ENCODE data around the gene FILIP1L.

The FILIP1L gene

DNA sequence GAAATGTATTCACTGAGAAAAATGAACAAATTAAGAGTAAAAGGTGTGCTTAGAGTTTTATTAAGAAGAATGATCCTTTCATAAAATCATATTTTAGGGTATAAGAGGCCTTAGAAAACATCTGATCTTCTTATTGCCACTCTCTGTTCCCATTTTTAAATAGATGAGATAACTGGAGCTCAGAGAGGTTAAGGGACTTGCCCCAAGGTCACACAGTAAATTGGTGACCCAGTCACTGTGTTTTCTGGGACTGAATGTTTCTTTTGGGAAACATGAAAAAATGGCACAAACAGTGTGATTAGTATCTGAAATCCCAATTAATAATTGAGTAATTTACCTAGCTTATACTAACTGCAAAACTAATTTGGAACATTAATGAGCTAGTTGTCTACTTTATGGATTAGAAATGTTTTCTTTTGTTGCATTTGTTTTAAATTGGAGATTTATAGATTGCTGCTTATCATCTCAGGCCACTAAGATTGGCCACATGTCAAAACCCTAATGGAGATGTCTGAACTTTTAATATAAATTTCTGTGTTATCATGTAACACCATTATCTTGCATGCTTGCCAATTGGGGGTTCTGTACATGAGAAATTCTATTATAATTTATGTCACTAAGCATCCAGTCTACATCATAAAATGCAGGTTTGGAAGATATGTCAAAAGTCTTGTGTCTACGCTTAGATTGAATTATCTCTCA lies 231.7 kb downstream of the FILIP1L start:
- H3K27ac Mint-ChIP-seq = no peak overlapping the region
- H3K36me3 Mint-ChIP-seq (ENCODE audit: low read depth) = no peaks in the 10 kb centered on the region
- no peak overlapping the region for H3K4me3 Mint-ChIP-seq
- H3K9me3 Mint-ChIP-seq = no peaks in the 10 kb centered on the region
- no peaks in the 10 kb centered on the region for H3K27me3 Mint-ChIP-seq
- peaks cover 29% of the 10 kb centered on the region for H3K4me1 Mint-ChIP-seq (ENCODE audit: low read depth)
- intact Hi-C loops (cut with micrococcal nuclease) = no loop called here

- intact Hi-C loops (cut with micrococcal nuclease) = no loop called here
- Mint-ChIP-seq H3K27ac (peak overlapping the region; percentile 23), H3K36me3 (ENCODE audit: low read depth) (no peaks in the 10 kb centered on the region), H3K4me1 (ENCODE audit: low read depth) (peaks cover 39% of the 10 kb centered on the region), H3K9me3 (no peaks in the 10 kb centered on the region), H3K4me3 (no peak overlapping the region), H3K27me3 (no peaks in the 10 kb centered on the region)
These were observed 233.2 kb downstream of the FILIP1L start for GRCh38 chr3:99881121-99881524.

DNA sequence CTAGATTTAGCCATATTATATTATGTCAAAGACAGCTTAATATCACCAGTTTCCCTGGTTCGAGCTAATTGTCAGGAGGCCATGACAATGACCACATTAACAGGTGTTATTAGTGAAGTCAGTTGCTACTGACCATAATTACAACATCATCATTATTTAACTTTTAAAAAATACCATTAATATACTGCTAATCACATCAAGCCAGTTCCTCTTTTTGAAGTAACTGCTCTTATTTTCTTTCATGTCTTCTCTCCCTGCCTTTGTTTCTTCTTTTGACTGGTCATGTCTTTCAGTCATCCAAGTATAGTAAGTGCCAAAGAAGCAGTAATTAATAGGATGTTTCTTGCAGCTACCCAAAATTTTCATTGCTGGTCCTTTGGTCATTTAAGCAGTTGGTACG lies 235.0 kb downstream of the FILIP1L start:
- Mint-ChIP-seq H3K27ac (no peak overlapping the region), H3K9me3 (no peaks in the 10 kb centered on the region), H3K27me3 (no peaks in the 10 kb centered on the region), H3K4me3 (no peak overlapping the region), H3K36me3 (ENCODE audit: low read depth) (no peaks in the 10 kb centered on the region), H3K4me1 (ENCODE audit: low read depth) (peaks cover 36% of the 10 kb centered on the region)
- intact Hi-C loops (cut with micrococcal nuclease) = loop anchor here (5.0 kb wide), 2 partner anchors 62 to 163 kb away; partner anchors contain the start of gene CMSS1

GRCh38 chr3:99878005-99878404 lies 236.3 kb downstream of the FILIP1L start:
- Mint-ChIP-seq H3K4me3 (no peak overlapping the region), H3K36me3 (ENCODE audit: low read depth) (no peaks in the 10 kb centered on the region), H3K9me3 (no peaks in the 10 kb centered on the region), H3K27me3 (no peaks in the 10 kb centered on the region), H3K27ac (peak overlapping the region; percentile 35), H3K4me1 (ENCODE audit: low read depth) (peaks cover 31% of the 10 kb centered on the region)
- intact Hi-C loops (cut with micrococcal nuclease) = loop anchor here (5.0 kb wide), 2 partner anchors 61 to 164 kb away; partner anchors contain the start of gene CMSS1

DNA sequence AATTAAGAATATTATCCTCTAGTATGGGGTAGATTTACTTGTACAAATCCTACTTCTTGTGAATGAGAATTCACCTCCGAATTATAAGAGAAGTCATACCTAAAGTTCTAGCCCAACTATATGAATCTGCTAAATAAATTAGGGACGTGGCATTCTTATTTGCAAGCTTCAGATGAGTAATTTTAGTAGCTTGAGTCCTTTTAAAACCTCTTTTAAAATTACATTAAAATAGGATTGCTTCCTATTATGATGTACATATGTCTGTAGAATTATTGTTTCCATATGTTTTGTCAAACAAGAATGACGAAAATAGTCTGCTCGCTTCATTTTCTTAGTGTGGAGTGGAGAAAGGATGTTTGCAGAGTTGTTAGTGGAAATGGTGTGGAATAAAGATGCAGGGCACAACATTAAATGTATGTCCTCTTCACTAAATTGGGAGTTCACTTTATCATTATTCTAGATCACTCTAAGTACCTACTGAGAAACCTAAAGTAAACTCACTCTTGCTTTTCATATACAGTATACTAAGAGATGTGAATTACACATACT lies 237.2 kb downstream of the FILIP1L start:
- no peak overlapping the region for H3K4me3 Mint-ChIP-seq

GRCh38 chr3:99875929-99876841 lies 238.1 kb downstream of the FILIP1L start:
- Mint-ChIP-seq H3K27ac (peak overlapping the region; percentile 92), H3K4me3 (peak overlapping the region; percentile 74), H3K9me3 (no peaks in the 10 kb centered on the region), H3K4me1 (ENCODE audit: low read depth) (peaks cover 36% of the 10 kb centered on the region), H3K36me3 (ENCODE audit: low read depth) (no peaks in the 10 kb centered on the region), H3K27me3 (no peaks in the 10 kb centered on the region)
- intact Hi-C loops (cut with micrococcal nuclease) = loop anchor here (1.0 to 5.0 kb wide), 3 partner anchors 20 to 166 kb away; partner anchors contain the start of gene CMSS1

More for the DNA sequence above, 237.2 kb downstream of the FILIP1L start:
- H3K27me3 Mint-ChIP-seq = no peaks in the 10 kb centered on the region
- H3K27ac Mint-ChIP-seq = no peak overlapping the region
- H3K9me3 Mint-ChIP-seq = no peaks in the 10 kb centered on the region
- H3K4me1 Mint-ChIP-seq (ENCODE audit: low read depth) = peaks cover 39% of the 10 kb centered on the region
- intact Hi-C loops (cut with micrococcal nuclease) = loop anchor here (5.0 kb wide), 2 partner anchors 60 to 165 kb away; partner anchors contain the start of gene CMSS1
- H3K36me3 Mint-ChIP-seq (ENCODE audit: low read depth) = no peaks in the 10 kb centered on the region

- intact Hi-C loops (cut with micrococcal nuclease) = loop anchor here (5.0 kb wide), 2 partner anchors 58 to 167 kb away; partner anchors contain the start of gene CMSS1
- peak overlapping the region; percentile 92 for H3K27ac Mint-ChIP-seq
These were observed 238.7 kb downstream of the FILIP1L start for GRCh38 chr3:99875581-99875928.

DNA sequence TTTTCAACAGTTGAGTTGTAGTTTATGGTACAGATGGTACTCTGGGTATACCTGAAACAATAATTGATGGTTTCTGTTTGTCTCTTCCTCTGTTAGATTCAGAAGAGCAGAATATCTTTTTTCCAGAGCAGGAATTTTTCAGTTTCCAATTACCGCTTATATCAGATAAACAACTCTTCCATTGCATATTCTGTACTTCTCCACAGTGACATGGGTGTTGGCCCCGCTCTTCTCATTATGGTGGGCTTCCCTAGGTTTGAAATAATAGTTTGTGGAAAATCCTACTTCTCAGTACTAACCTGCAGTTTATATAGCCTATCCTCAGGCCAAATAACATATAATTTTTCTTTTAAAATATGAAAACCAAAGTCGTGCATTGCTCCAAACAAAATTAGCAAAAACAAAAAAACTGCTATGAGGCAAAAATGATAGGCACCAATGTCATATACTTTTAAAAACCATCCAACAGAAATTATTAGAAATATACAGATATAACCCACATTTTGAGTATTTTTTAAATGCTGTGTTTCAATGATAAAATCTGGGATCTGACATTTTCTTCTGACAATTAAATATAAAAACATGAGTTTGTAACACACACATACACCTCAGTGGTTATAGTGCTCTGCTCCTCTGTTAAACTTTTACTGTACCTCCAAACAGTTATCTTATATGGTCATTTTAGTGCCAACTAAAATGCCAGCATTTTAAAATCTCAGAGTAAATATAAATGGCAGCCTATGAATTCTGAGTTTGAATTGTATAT lies 239.9 kb downstream of the FILIP1L start:
- Mint-ChIP-seq H3K36me3 (ENCODE audit: low read depth) (no peaks in the 10 kb centered on the region), H3K4me3 (no peak overlapping the region), H3K9me3 (no peaks in the 10 kb centered on the region), H3K4me1 (ENCODE audit: low read depth) (peaks cover 31% of the 10 kb centered on the region), H3K27ac (no peak overlapping the region), H3K27me3 (no peaks in the 10 kb centered on the region)
- intact Hi-C loops (cut with micrococcal nuclease) = loop anchor here (5.0 kb wide), 2 partner anchors 57 to 168 kb away; partner anchors contain the start of gene CMSS1

More at GRCh38 chr3:99875581-99875928, 238.7 kb downstream of the FILIP1L start:
- H3K36me3 Mint-ChIP-seq (ENCODE audit: low read depth) = no peaks in the 10 kb centered on the region
- peaks cover 31% of the 10 kb centered on the region for H3K4me1 Mint-ChIP-seq (ENCODE audit: low read depth)
- no peaks in the 10 kb centered on the region for H3K9me3 Mint-ChIP-seq
- H3K27me3 Mint-ChIP-seq = no peaks in the 10 kb centered on the region
- H3K4me3 Mint-ChIP-seq = peak overlapping the region; percentile 74

- no peak overlapping the region for H3K4me3 Mint-ChIP-seq
- no peaks in the 10 kb centered on the region for H3K27me3 Mint-ChIP-seq
- no peak overlapping the region for H3K27ac Mint-ChIP-seq
- peaks cover 30% of the 10 kb centered on the region for H3K4me1 Mint-ChIP-seq (ENCODE audit: low read depth)
- no peaks in the 10 kb centered on the region for H3K9me3 Mint-ChIP-seq
- no peaks in the 10 kb centered on the region for H3K36me3 Mint-ChIP-seq (ENCODE audit: low read depth)
- intact Hi-C loops (cut with micrococcal nuclease) = no loop called here
These were observed 240.8 kb downstream of the FILIP1L start for GRCh38 chr3:99873269-99874102.

DNA sequence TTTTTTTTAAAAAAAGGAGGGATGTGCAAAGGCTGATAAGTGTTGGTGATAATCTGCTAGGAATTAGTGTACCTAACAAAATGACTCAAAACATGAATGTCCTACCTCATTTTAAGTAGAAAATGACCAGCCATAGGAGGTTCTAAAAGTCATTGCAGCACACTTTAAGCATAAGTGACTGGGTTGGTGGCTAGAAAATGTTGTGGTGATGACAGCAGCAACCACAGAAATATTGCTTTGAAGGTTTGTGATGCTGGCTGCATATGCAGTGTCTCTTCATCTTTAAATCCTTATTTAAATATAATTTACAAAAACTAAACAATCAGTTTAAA lies 241.4 kb downstream of the FILIP1L start:
- peaks cover 24% of the 10 kb centered on the region for H3K4me1 Mint-ChIP-seq (ENCODE audit: low read depth)
- no peak overlapping the region for H3K27ac Mint-ChIP-seq
- intact Hi-C loops (cut with micrococcal nuclease) = no loop called here
- H3K27me3 Mint-ChIP-seq = no peaks in the 10 kb centered on the region
- no peaks in the 10 kb centered on the region for H3K36me3 Mint-ChIP-seq (ENCODE audit: low read depth)
- no peaks in the 10 kb centered on the region for H3K9me3 Mint-ChIP-seq
- no peak overlapping the region for H3K4me3 Mint-ChIP-seq

DNA sequence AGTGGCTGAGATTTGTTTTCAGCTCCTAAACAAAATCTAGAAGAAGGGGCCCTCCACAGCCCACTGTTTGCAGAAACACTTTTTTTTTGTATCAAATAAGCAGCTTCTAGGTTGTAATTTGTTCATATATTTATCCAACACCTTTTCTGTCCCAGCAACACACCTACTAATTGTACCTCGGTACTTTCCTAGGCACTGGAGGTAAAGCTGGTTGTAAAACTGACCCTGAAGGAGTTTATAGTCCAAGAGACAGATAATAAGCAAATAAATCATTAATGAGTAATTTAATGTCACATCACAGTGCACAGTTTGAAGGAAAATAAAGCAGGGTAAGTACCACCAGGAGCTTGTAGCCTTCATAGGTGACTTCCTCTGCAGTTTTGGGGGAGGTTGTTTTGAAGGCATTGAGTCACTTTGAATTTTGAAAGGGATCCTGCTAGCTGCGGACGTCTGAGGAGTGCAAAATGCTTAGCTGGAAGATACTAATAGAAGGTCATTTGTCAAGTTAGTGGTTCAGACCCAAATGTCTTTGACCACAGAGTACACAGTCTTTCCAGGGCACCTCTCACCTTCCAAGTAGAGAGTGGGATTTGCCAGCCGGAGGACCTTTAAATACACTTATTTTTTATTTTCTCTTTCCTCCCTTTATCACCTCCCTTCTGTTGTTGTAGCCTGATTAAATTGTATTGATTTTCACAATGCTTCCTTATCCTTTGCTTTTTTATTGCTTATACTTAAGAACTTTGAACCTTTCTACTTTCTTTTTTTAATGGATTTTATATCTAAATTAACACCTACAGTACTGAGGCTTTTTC lies 242.9 kb downstream of the FILIP1L start:
- Mint-ChIP-seq H3K9me3 (no peaks in the 10 kb centered on the region), H3K27me3 (no peaks in the 10 kb centered on the region), H3K36me3 (ENCODE audit: low read depth) (no peaks in the 10 kb centered on the region), H3K4me3 (no peak overlapping the region), H3K27ac (no peak overlapping the region), H3K4me1 (ENCODE audit: low read depth) (peaks cover 13% of the 10 kb centered on the region)
- intact Hi-C loops (cut with micrococcal nuclease) = no loop called here

DNA sequence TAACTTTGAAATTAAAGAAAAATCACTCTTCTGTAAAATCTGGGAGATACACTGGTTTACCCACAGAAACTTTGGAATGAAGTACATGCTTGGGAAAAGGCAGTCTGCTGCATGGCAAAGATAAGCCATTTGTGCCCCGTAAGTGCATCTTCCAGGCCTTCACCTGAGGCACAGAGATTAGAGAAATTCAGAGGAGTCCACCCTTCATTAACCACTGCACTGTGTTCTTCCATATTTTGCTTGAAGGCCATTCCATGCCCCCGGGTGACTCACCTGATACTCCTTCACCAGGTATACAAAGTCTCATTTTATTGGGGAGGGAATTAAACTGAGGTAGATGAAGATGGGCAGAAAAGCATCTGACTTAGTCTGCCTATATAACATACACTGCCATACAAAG lies 243.6 kb downstream of the FILIP1L start:
- intact Hi-C loops (cut with micrococcal nuclease) = no loop called here

More for the DNA sequence above, 243.6 kb downstream of the FILIP1L start:
- Mint-ChIP-seq H3K4me1 (ENCODE audit: low read depth) (peaks cover 11% of the 10 kb centered on the region), H3K27ac (no peak overlapping the region), H3K4me3 (no peak overlapping the region), H3K9me3 (no peaks in the 10 kb centered on the region), H3K36me3 (ENCODE audit: low read depth) (no peaks in the 10 kb centered on the region), H3K27me3 (no peaks in the 10 kb centered on the region)

Measured in dendritic cell treated with granulocyte-macrophage colony-stimulating factor and Interleukin-4, amounts not matched to agents 40 ng/mL and 50 ng/mL, for 4 days (primary cell).